SJSA1 (cell line): ENCODE measurements around the gene GDI1. TPM values are rescaled to one million over a fixed set of nuclear protein-coding genes. Genes with fewer than 3 reads are reported as not detected.

ENCODE experiments used
- DNase-seq, 2 experiments: peaks; one replicate each; pipeline ENCODE4 v3.0.0-alpha.2; 2015 to 2020; ENCODE audit warnings: low spot score in 2 of 2, low read depth in 1 of 2
- H3K27ac ChIP-seq: fragments of 250-450 bp; sonication (Bioruptor Pico); 2 replicates; pipeline ENCODE4 v1.5.1; 2020; ENCODE audit warnings: mild to moderate bottlenecking, moderate library complexity
- H3K27me3 ChIP-seq: fragments of 250-450 bp; sonication (Bioruptor Pico); replicated peaks from 2 replicates; pipeline ENCODE4 v1.5.1; 2020; ENCODE audit warnings: mild to moderate bottlenecking, moderate library complexity
- H3K36me3 ChIP-seq: fragments of 250-450 bp; sonication (Bioruptor Pico); 2 replicates; pipeline ENCODE4 v1.5.1; 2020; ENCODE audit warnings: mild to moderate bottlenecking
- H3K4me1 ChIP-seq: fragments of 250-450 bp; sonication (Bioruptor Pico); replicated peaks from 2 replicates; pipeline ENCODE4 v1.6.1; 2021; ENCODE audit warnings: mild to moderate bottlenecking
- H3K4me3 ChIP-seq: fragments of 250-450 bp; sonication (Bioruptor Pico); 2 replicates; pipeline ENCODE4 v1.5.1; 2020; ENCODE audit warnings: mild to moderate bottlenecking
- H3K9me3 ChIP-seq: fragments of 250-450 bp; sonication (Bioruptor Pico); replicated peaks from 2 replicates; pipeline ENCODE4 v1.5.1; 2020; ENCODE audit warnings: mild to moderate bottlenecking
- total RNA-seq: library from RNA; depleted of rRNA; stranded (reverse); fragments of >200 nt; shearing (Covaris generic); gene quantifications from 2 replicates; pipeline ENCODE4 v1.2.3, GENCODE V29; 2014

GDI1 gene
- total RNA-seq, 1 experiment from 2014 or later = 208 TPM

DNA sequence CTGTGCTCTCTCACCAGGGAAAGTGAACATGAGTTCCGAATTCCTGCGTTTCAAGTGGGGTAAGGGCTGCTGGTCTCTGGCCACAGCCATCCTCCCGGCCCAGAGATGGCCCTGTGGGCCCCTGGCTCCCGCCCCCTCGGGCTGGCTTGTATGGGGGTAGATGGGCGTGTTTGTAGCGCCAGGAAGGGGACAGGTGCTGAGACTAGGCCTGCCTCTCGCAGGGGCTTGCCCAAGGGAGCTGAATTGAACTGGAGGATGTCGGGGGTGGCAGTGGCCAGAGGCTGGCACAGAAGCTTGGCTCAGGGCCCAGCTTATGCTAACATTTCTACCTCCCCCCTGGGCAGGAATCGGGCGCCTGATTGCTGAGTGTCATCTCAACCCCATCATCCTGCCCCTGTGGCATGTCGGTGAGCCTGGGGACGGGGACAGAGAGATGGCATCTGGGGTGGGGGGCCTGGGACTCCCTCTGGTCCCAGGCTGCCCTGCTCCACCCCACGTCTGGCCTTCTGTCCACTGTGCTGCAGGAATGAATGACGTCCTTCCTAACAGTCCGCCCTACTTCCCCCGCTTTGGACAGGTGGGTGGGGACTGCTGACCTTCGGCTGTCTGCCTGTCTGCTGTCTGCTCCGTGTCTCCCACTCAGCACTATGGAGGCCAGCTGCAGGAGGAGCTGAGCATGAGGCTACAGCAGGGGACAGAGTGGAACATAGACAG, 17.1 kb upstream of the GDI1 start:
- Histone ChIP-seq H3K27ac (no peak overlapping the region), H3K36me3 (no peaks in the 10 kb centered on the region), H3K9me3 (no peaks in the 10 kb centered on the region), H3K27me3 (no peaks in the 10 kb centered on the region), H3K4me3 (no peak overlapping the region), H3K4me1 (no peaks in the 10 kb centered on the region)
- DNase-seq = no peak

GRCh38 chrX:154420402-154420756, 16.6 kb upstream of the GDI1 start:
- H3K27ac ChIP-seq = no peak overlapping the region
- no peaks in the 10 kb centered on the region for H3K27me3 ChIP-seq
- no peak for DNase-seq
- no peaks in the 10 kb centered on the region for H3K4me1 ChIP-seq
- H3K4me3 ChIP-seq = no peak overlapping the region
- H3K9me3 ChIP-seq = no peaks in the 10 kb centered on the region
- H3K36me3 ChIP-seq = no peaks in the 10 kb centered on the region

GRCh38 chrX:154426916-154427770, 9.8 kb upstream of the GDI1 start:
- Histone ChIP-seq H3K27me3 (no peaks in the 10 kb centered on the region), H3K36me3 (peaks cover 3% of the 10 kb centered on the region), H3K9me3 (no peaks in the 10 kb centered on the region), H3K4me3 (no peak overlapping the region), H3K27ac (no peak overlapping the region), H3K4me1 (peaks cover 4% of the 10 kb centered on the region)
- DNase-seq = no peak

- peak; percentile 81 to 92 for DNase-seq
- Histone ChIP-seq H3K27me3 (no peaks in the 10 kb centered on the region), H3K36me3 (peaks cover 3% of the 10 kb centered on the region), H3K4me1 (peaks cover 4% of the 10 kb centered on the region), H3K9me3 (no peaks in the 10 kb centered on the region), H3K27ac (0 out of 2 replicates have a peak within 1 kb of the TSS, but pooled peaks have one; percentile 10), H3K4me3 (peak within 1 kb of the TSS; percentile 93)
These were observed 8.5 kb upstream of the GDI1 start, which contains the start of gene ATP6AP1 for GRCh38 chrX:154428176-154429171. TSS of gene ATP6AP1 (plus strand) at chrX:154428677. CDS start at chrX:154428693, 16 bp downstream.

- H3K36me3 ChIP-seq = peaks cover 3% of the 10 kb centered on the region
- no peaks in the 10 kb centered on the region for H3K9me3 ChIP-seq
- DNase-seq = no peak
- H3K27me3 ChIP-seq = no peaks in the 10 kb centered on the region
- H3K27ac ChIP-seq = no peak overlapping the region
- no peak overlapping the region; the same call in 1 of the 2 replicates for H3K4me3 ChIP-seq
- peaks cover 4% of the 10 kb centered on the region for H3K4me1 ChIP-seq
These were observed 7.2 kb upstream of the GDI1 start for GRCh38 chrX:154429711-154430110.

GRCh38 chrX:154430479-154430878, 6.5 kb upstream of the GDI1 start:
- peaks cover 3% of the 10 kb centered on the region for H3K36me3 ChIP-seq
- H3K27ac ChIP-seq = no peak overlapping the region

DNA sequence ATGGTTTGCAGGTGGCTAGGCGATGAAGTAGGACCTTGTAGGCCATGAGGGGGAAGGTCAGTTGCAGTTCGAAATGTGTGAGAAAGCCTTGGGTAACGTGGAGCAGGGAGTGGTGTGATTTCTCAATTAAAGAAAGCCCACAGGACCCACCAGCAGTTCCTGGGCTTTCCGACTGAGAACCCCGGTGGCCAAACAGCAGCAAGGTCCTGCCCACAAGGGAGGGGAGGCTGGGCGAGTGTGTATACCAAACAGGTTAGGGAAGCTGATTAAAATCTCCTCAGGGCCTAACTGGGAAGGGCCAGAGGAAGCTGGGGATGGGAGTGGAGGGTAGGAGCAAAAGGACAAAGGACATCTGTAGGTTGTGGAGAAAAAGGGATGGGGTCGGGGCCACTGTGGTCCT, 6.0 kb upstream of the GDI1 start:
- no peak for DNase-seq
- peaks cover 7% of the 10 kb centered on the region for H3K36me3 ChIP-seq
- no peak overlapping the region for H3K4me3 ChIP-seq
- H3K27ac ChIP-seq = no peak overlapping the region
- H3K4me1 ChIP-seq = peaks cover 4% of the 10 kb centered on the region
- H3K27me3 ChIP-seq = no peaks in the 10 kb centered on the region
- no peaks in the 10 kb centered on the region for H3K9me3 ChIP-seq

More at GRCh38 chrX:154430479-154430878, 6.5 kb upstream of the GDI1 start:
- no peak for DNase-seq
- H3K27me3 ChIP-seq = no peaks in the 10 kb centered on the region
- peaks cover 4% of the 10 kb centered on the region for H3K4me1 ChIP-seq
- no peaks in the 10 kb centered on the region for H3K9me3 ChIP-seq
- H3K4me3 ChIP-seq = no peak overlapping the region

DNA sequence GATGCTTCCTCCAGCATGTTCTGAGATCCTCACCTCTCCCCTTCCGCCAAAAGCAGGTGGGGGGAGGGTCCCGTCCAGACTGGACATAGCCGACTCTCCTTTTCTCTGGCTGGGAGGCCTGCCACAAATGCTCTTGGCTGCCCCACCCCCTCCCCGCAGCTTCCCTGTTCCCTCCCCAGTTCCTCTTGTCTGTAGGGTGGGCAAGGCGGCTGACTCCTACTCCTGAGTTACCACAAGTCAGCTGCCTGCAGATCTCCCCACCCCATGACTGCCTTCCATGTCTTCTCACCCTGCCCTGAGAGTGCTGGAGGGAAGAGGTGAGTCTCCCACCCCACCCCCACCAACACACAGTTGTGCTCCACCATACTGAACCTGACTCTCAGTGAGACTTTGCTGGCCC, 5.6 kb upstream of the GDI1 start:
- no peak for DNase-seq
- Histone ChIP-seq H3K36me3 (peaks cover 12% of the 10 kb centered on the region), H3K27ac (no peak overlapping the region), H3K4me3 (no peak overlapping the region), H3K4me1 (peaks cover 6% of the 10 kb centered on the region), H3K27me3 (no peaks in the 10 kb centered on the region), H3K9me3 (no peaks in the 10 kb centered on the region)

- no peak for DNase-seq
- no peaks in the 10 kb centered on the region for H3K27me3 ChIP-seq
- peaks cover 8% of the 10 kb centered on the region for H3K4me1 ChIP-seq
- no peaks in the 10 kb centered on the region for H3K9me3 ChIP-seq
- H3K36me3 ChIP-seq = peaks cover 15% of the 10 kb centered on the region
- no peak overlapping the region for H3K4me3 ChIP-seq
- no peak overlapping the region for H3K27ac ChIP-seq
These were observed 4.7 kb upstream of the GDI1 start for GRCh38 chrX:154432210-154432609.

DNA sequence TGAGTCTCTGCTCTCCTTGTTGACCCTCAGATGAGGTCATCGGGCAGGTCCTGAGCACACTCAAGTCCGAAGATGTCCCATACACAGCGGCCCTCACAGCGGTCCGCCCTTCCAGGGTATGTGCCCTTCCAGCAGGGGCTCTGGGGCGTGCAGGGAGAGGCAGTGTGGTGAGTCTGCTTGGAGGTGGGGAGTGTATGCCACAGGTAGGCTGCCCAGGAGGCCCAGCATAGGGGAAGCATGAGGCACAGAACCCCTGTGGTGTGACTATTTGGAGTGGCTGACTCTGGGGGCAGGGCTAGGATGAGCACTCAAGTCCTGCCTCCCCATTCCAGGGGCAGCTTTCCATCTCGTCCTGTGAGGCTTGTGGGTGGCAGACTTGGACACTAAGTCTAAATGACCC, 3.3 kb upstream of the GDI1 start:
- H3K4me1 ChIP-seq = peaks cover 10% of the 10 kb centered on the region
- no peak overlapping the region for H3K27ac ChIP-seq
- H3K36me3 ChIP-seq = peaks cover 19% of the 10 kb centered on the region
- no peaks in the 10 kb centered on the region for H3K9me3 ChIP-seq
- no peaks in the 10 kb centered on the region for H3K27me3 ChIP-seq
- no peak for DNase-seq
- no peak overlapping the region for H3K4me3 ChIP-seq

DNA sequence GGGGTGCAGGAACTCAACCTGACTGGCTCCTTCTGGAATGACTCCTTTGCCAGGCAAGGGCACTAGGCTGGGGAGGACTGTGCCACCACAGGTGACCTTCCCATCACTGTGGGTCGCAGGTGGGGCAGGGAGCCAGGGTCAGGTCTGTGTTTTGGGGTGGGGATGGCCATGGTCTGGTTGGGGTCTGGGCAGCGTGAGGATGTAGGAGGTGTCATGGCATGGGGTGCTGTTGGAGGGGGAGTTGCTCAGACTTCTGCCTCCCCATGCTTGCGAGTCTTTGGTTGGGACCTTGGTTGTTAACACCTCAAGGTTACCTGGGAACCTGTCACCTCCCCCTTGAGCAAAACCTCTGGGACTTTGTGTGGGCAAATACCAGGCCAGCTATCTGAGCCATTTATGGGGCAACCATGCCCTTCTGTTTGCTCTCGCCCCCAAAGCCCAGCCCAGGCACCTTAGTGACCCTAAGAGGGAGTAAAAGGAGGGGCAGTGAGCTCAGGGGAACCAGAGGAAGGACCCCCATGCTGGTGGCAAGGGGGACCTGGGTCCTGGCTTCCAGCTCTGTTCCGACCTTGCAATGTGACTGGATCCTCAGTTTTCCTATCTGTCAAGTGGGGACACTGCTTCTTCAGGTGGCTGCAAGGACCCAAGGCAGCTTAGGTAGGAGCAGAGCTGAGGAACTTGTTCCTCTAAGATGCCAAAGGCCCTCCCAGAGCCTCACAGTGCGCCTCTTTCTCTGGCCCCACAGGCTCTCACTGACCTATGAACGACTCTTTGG, 2.4 kb upstream of the GDI1 start:
- DNase-seq = no peak
- H3K4me3 ChIP-seq = no peak overlapping the region
- H3K36me3 ChIP-seq = peaks cover 24% of the 10 kb centered on the region
- H3K27ac ChIP-seq = no peak overlapping the region
- no peaks in the 10 kb centered on the region for H3K9me3 ChIP-seq
- H3K27me3 ChIP-seq = no peaks in the 10 kb centered on the region
- peaks cover 10% of the 10 kb centered on the region for H3K4me1 ChIP-seq

- Histone ChIP-seq H3K27me3 (no peaks in the 10 kb centered on the region), H3K9me3 (no peaks in the 10 kb centered on the region), H3K27ac (no peak overlapping the region), H3K36me3 (peaks cover 28% of the 10 kb centered on the region), H3K4me3 (no peak overlapping the region), H3K4me1 (peaks cover 10% of the 10 kb centered on the region)
- no peak for DNase-seq
These were observed 1.7 kb upstream of the GDI1 start for GRCh38 chrX:154435171-154435733.
